H1 (cell line): ENCODE results near the gene SKIDA1. TPM values are rescaled to one million over a fixed set of nuclear protein-coding genes. Genes with fewer than 3 reads are reported as not detected.
A peak's percentile ranks its signal among the peaks of the same experiment; 100 is the strongest.

Experiments
- CTCF ChIA-PET: fragments of 300-600 bp; sonication (Branson Sonifier 250); formaldehyde crosslinking; loops from one replicate; lab custom pipeline; 2021; ENCODE audit not compliant: partially characterized antibody; lab: Charles Lee
- POLR2A ChIA-PET: fragments of 300-600 bp; sonication (Branson Sonifier 250); formaldehyde crosslinking; loops from one replicate; lab custom pipeline; 2021; ENCODE audit warnings: inconsistent platforms; ENCODE audit not compliant: partially characterized antibody; lab: Charles Lee
- DNase-seq, 2 experiments: peaks; one replicate each; pipeline versions ENCODE4 v3.0.0 to v3.0.0-alpha.2; 2010 to 2022; ENCODE audit warnings: low spot score in 2 of 2, low read depth in 1 of 2, mixed read lengths in 1 of 2
- FAIRE-seq: peaks from 2 replicates; lab custom pipeline; 2011; peaks lifted over from hg19 to GRCh38; lab: Jason Lieb, UNC
- H2AFZ ChIP-seq: 2 replicates; pipeline ENCODE4 v1.8.1; 2012; ENCODE audit warnings: low read length, inconsistent platforms
- H2AK5ac ChIP-seq: 2 replicates; pipeline ENCODE4 v1.6.1; 2013; ENCODE audit warnings: low read depth, low read length
- H2BK120ac ChIP-seq: replicated peaks from 2 replicates; pipeline ENCODE3; 2013; ENCODE audit warnings: low read depth, low read length, inconsistent platforms
- H2BK12ac ChIP-seq: 2 replicates; pipeline ENCODE4 v1.6.1; 2013; ENCODE audit warnings: low read depth, low read length
- H2BK15ac ChIP-seq: 2 replicates; pipeline ENCODE4 v1.6.1; 2013; ENCODE audit warnings: low read length
- H2BK20ac ChIP-seq: 2 replicates; pipeline ENCODE4 v1.6.1; 2013; ENCODE audit warnings: low read length
- H2BK5ac ChIP-seq: 2 replicates; pipeline ENCODE4 v1.6.1; 2013; ENCODE audit warnings: low read depth, low read length
- H3K14ac ChIP-seq: 2 replicates; pipeline ENCODE4 v1.6.1; 2013; ENCODE audit warnings: inconsistent platforms; ENCODE audit not compliant: insufficient read length
- H3K18ac ChIP-seq: 2 replicates; pipeline ENCODE4 v1.6.1; 2013; ENCODE audit warnings: low read length; ENCODE audit errors: extremely low read depth
- H3K23ac ChIP-seq: 2 replicates; pipeline ENCODE4 v1.6.1; 2013; ENCODE audit warnings: inconsistent platforms; ENCODE audit not compliant: insufficient read length
- H3K23me2 ChIP-seq: 2 replicates; pipeline ENCODE4 v1.6.1; 2013; ENCODE audit warnings: low read depth, low read length
- H3K27ac ChIP-seq: 2 replicates; pipeline ENCODE4 v1.6.1; 2011; ENCODE audit warnings: low read depth, low read length, inconsistent platforms
- H3K27me3 ChIP-seq, 4 experiments: replicated peaks in 1 of 4; 1 replicate in 1 of 4; 2 replicates in 3 of 4; pipeline versions ENCODE4 v1.6.1 to v1.8.1; 2011 to 2013; ENCODE audit warnings: low read length in 3 of 4, mild to moderate bottlenecking in 3 of 4, inconsistent platforms in 2 of 4, mixed read lengths in 2 of 4, moderate library complexity in 1 of 4; ENCODE audit not compliant: control insufficient read depth in 3 of 4, insufficient read depth in 3 of 4; ENCODE audit errors: extremely low read depth in 1 of 4
- H3K36me3 ChIP-seq, 4 experiments: 2 replicates each; pipeline versions ENCODE4 v1.6.1 to v1.8.1; 2011 to 2013; ENCODE audit warnings: mild to moderate bottlenecking in 4 of 4, low read length in 3 of 4, moderate library complexity in 2 of 4, control low read depth in 1 of 4, inconsistent platforms in 1 of 4; ENCODE audit not compliant: insufficient read depth in 4 of 4, control insufficient read depth in 2 of 4
- H3K4ac ChIP-seq: replicated peaks from 2 replicates; pipeline ENCODE3; 2013; ENCODE audit warnings: low read length, low read depth, mixed read lengths, inconsistent platforms; ENCODE audit not compliant: insufficient read length
- H3K4me1 ChIP-seq, 4 experiments: replicated peaks in 1 of 4; 1 replicate in 1 of 4; 2 replicates in 3 of 4; pipeline versions ENCODE4 v1.6.1 to v1.8.1; 2011 to 2013; ENCODE audit warnings: low read length in 3 of 4, inconsistent platforms in 2 of 4, mixed read lengths in 1 of 4; ENCODE audit not compliant: insufficient read depth in 4 of 4, control insufficient read depth in 3 of 4
- H3K4me2 ChIP-seq, 2 experiments: 2 replicates each; pipeline versions ENCODE4 v1.6.1 to v1.8.1; 2011 to 2013; ENCODE audit warnings: low read depth in 2 of 2, low read length in 2 of 2, control low read depth in 1 of 2, inconsistent platforms in 1 of 2, mild to moderate bottlenecking in 1 of 2; ENCODE audit not compliant: insufficient read depth in 1 of 2
- H3K4me3 ChIP-seq, 4 experiments: fragments of 200-600, 300-600 bp in 1 of 4; sonication (generic), shearing (Covaris generic), sonication (Bioruptor Twin) in 1 of 4; 2 replicates each; pipeline versions ENCODE4 v1.5.1 to v1.8.1; 2011 to 2016; ENCODE audit warnings: low read length in 4 of 4, low read depth in 3 of 4, control low read depth in 2 of 4, inconsistent platforms in 2 of 4, mild to moderate bottlenecking in 2 of 4, mixed read lengths in 1 of 4, moderate library complexity in 1 of 4; ENCODE audit not compliant: insufficient read depth in 2 of 4; ENCODE audit errors: extremely low read depth in 1 of 4
- H3K56ac ChIP-seq: replicated peaks from 2 replicates; pipeline ENCODE3; 2013; ENCODE audit warnings: low read depth, mild to moderate bottlenecking, mixed read lengths, low read length, inconsistent platforms; ENCODE audit not compliant: insufficient read length
- H3K79me1 ChIP-seq: 2 replicates; pipeline ENCODE4 v1.6.1; 2013; ENCODE audit warnings: low read depth, low read length, control low read depth
- H3K79me2 ChIP-seq, 2 experiments: 2 replicates each; pipeline versions ENCODE4 v1.6.1 to v1.8.1; 2012 to 2013; ENCODE audit warnings: low read length in 2 of 2, mild to moderate bottlenecking in 2 of 2, inconsistent platforms in 1 of 2; ENCODE audit not compliant: insufficient read depth in 2 of 2, control insufficient read depth in 1 of 2
- H3K9ac ChIP-seq, 4 experiments: replicated peaks in 1 of 4; 1 replicate in 1 of 4; 2 replicates in 3 of 4; pipeline versions ENCODE4 v1.6.1 to v1.8.1; 2011 to 2013; ENCODE audit warnings: low read depth in 3 of 4, low read length in 3 of 4, control low read depth in 2 of 4, mild to moderate bottlenecking in 2 of 4, moderate library complexity in 2 of 4, inconsistent platforms in 1 of 4; ENCODE audit errors: extremely low read depth in 1 of 4
- H3K9me3 ChIP-seq, 2 experiments: 2 replicates each; pipeline versions ENCODE4 v1.6.1 to v1.8.1; 2012 to 2013; ENCODE audit warnings: mild to moderate bottlenecking in 2 of 2, moderate library complexity in 2 of 2, control low read depth in 1 of 2, inconsistent platforms in 1 of 2, low read depth in 1 of 2, low read length in 1 of 2, mixed read lengths in 1 of 2; ENCODE audit not compliant: insufficient read depth in 2 of 2
- H4K20me1 ChIP-seq, 2 experiments: replicated peaks in 1 of 2; 2 replicates each; pipeline versions ENCODE3 to v1.8.1; 2011 to 2013; ENCODE audit warnings: inconsistent platforms in 2 of 2, low read length in 2 of 2, mild to moderate bottlenecking in 1 of 2; ENCODE audit not compliant: insufficient read depth in 2 of 2, control insufficient read depth in 1 of 2
- H4K5ac ChIP-seq: 2 replicates; pipeline ENCODE4 v1.6.1; 2013; ENCODE audit warnings: low read length, low read depth, mixed read lengths, inconsistent platforms; ENCODE audit not compliant: insufficient read length
- H4K8ac ChIP-seq: 2 replicates; pipeline ENCODE4 v1.8.0; 2013; ENCODE audit warnings: mild to moderate bottlenecking, moderate library complexity, low read length, inconsistent platforms; ENCODE audit not compliant: insufficient read depth; ENCODE audit errors: extremely low read depth
- H4K91ac ChIP-seq: replicated peaks from 2 replicates; pipeline ENCODE3; 2013; ENCODE audit warnings: low read length, mixed read lengths, inconsistent platforms; ENCODE audit not compliant: insufficient read length
- BRCA1 ChIP-seq: IDR thresholded peaks from 2 replicates; pipeline ENCODE4 v1.6.1; 2012; ENCODE audit warnings: low read depth, low read length, improper control_type of control experiment
- E2F6 ChIP-seq: IDR thresholded peaks from 2 replicates; pipeline ENCODE4 v1.6.1; 2012; ENCODE audit warnings: inconsistent platforms
- EGR1 ChIP-seq: IDR thresholded peaks from 2 replicates; pipeline ENCODE4 v1.6.1; 2011; ENCODE audit warnings: low read depth, low read length, borderline replicate concordance
- GABPA ChIP-seq: IDR thresholded peaks from 2 replicates; pipeline ENCODE4 v1.6.1; 2011; ENCODE audit warnings: mild to moderate bottlenecking, low read length, moderate library complexity, borderline replicate concordance; ENCODE audit not compliant: insufficient read depth
- PHF8 ChIP-seq: fragments of 200-600 bp; sonication (generic); conservative IDR thresholded peaks from 2 replicates; pipeline ENCODE4 v1.7.1; 2012; ENCODE audit warnings: low read depth, mild to moderate bottlenecking, inconsistent platforms, low read length, moderate library complexity
- RFX5 ChIP-seq: IDR thresholded peaks from 2 replicates; pipeline ENCODE4 v1.6.1; 2011; ENCODE audit warnings: low read depth, low read length, improper control_type of control experiment, borderline replicate concordance
- SUZ12 ChIP-seq: fragments of 200-600 bp; sonication (generic); IDR thresholded peaks from 2 replicates; pipeline ENCODE4 v1.6.1; 2012; ENCODE audit warnings: mild to moderate bottlenecking, inconsistent platforms, low read length, moderate library complexity, mixed read lengths
- TAF7 ChIP-seq: optimal IDR thresholded peaks from 2 replicates; pipeline ENCODE3; 2011; ENCODE audit warnings: low read depth, mild to moderate bottlenecking, inconsistent platforms, low read length, moderate library complexity, borderline replicate concordance
- TCF12 ChIP-seq: IDR thresholded peaks from 2 replicates; pipeline ENCODE4 v1.6.1; 2011; ENCODE audit warnings: low read depth, mild to moderate bottlenecking, low read length
- YY1 ChIP-seq: IDR thresholded peaks from 2 replicates; pipeline ENCODE4 v1.6.1; 2011; ENCODE audit warnings: low read depth, mild to moderate bottlenecking, low read length
- WGBS, 2 experiments: shearing (Covaris generic) in 1 of 2; methylation state at CpG; one replicate each; pipeline versions ENCODE4 v1.1.6 to v1.1.7; 2013 to 2015; ENCODE audit warnings: low lambda C conversion rate in 2 of 2, mixed read lengths in 2 of 2, inconsistent platforms in 1 of 2, low coverage in 1 of 2, missing lambda C conversion rate in 1 of 2; ENCODE audit not compliant: insufficient replicate concordance in 2 of 2, insufficient coverage in 1 of 2, insufficient read length in 1 of 2; ENCODE audit errors: extremely low coverage in 1 of 2, missing lambda C conversion rate in 1 of 2; 5-methylcytosine and 5-hydroxymethylcytosine counted together
- polyA plus RNA-seq, 7 experiments: library from polyadenylated mRNA; depleted of rRNA in 3 of 7; stranded (reverse) in 5 of 7; unstranded in 2 of 7; fragments of >200 nt in 5 of 7; fragments of 200-250 nt in 2 of 7; gene quantifications; 1 replicate in 5 of 7; 2 replicates in 1 of 7; 4 replicates in 1 of 7; pipeline versions ENCODE4 v1.2.1 to v1.2.3, GENCODE V29; 2011 to 2013; ENCODE audit warnings: missing spikeins in 2 of 7, mixed read lengths in 2 of 7
- total RNA-seq: library from RNA; stranded (reverse); fragmentation: NEBNext Ultra II Directional; extraction: Animal tissue kit (Norgen Biotek cat#: 25700); gene quantifications from 2 replicates; pipeline ENCODE4 v1.2.1, GENCODE V29; 2021

Gene SKIDA1
- total and polyA plus RNA-seq, 2 of the 8 experiments (the other 6 are each of a cell fraction or from before 2014, with no cell fraction given), result 1.5 to 8.0 TPM

GRCh38 chr10:21526860-21527597, 1.5 kb upstream of the SKIDA1 start:
- POLR2A ChIA-PET, result interaction anchor here (0.6 to 17.3 kb wide), 15 partner anchors 9 to 458 kb away, joined by 3 to 352 read pairs (median 4); no protein-coding TSS in a partner anchor
- peak in 1 of 2 experiments; percentile 83 for DNase-seq
- Histone ChIP-seq H3K4me1 (peaks cover 4 to 27% (median 13%) of the 10 kb centered on the region in 4 experiments), H3K9me3 (no peaks in the 10 kb centered on the region), H3K27me3 (no peaks in the 10 kb centered on the region), H3K14ac (no peak overlapping the region), H2BK15ac (no peak overlapping the region), H2BK120ac (peak overlapping the region; percentile 82), H4K5ac (peak overlapping the region; percentile 89), H4K20me1 (no peaks in the 10 kb centered on the region), H2BK12ac (no peak overlapping the region; the same call in 1 of the 2 replicates), H3K23me2 (peaks cover 8% of the 10 kb centered on the region; the same call in 1 of the 2 replicates), H3K9ac (peak overlapping the region; percentile 61 to 94 (median 78)), H3K79me1 (no peaks in the 10 kb centered on the region), H4K91ac (peak overlapping the region; percentile 84), H2BK20ac (no peak overlapping the region), H3K56ac (peak overlapping the region; percentile 97), H3K79me2 (peaks cover 0 to 31% of the 10 kb centered on the region in 2 experiments; a peak in 2 of 4 replicates), H3K4me2 (peak overlapping the region; percentile 92 to 97), H4K8ac (peak overlapping the region; percentile 90), H3K4me3 (peak overlapping the region; percentile 65 to 79 (median 72)), H3K27ac (peak overlapping the region; percentile 93), H3K4ac (no peak overlapping the region), H2BK5ac (peak overlapping the region; percentile 71; the same call in 1 of the 2 replicates), H2AFZ (no peak overlapping the region), H3K36me3 (no peaks in the 10 kb centered on the region), H2AK5ac (no peak overlapping the region), H3K23ac (no peak overlapping the region), H3K18ac (peak overlapping the region; percentile 93; the same call in 1 of the 2 replicates)
- no peak for FAIRE-seq
- CTCF ChIA-PET, result interaction anchor here (1.3 to 1.8 kb wide), 3 partner anchors 21 to 30 kb away, joined by 3 to 4 read pairs (median 3); no protein-coding TSS in a partner anchor
- 1% methylated on average over 45 of the region's 68 CpGs; no CpG with 5 or more reads in 1 of the 2 experiments for WGBS, 2 experiments
- TF ChIP-seq TAF7 (no peak), YY1 (no peak), BRCA1 (no peak), TCF12 (no peak), E2F6 (no peak), SUZ12 (no peak), GABPA (no peak), PHF8 (0 out of 2 replicates have a peak, but pooled peaks have one; percentile 63), RFX5 (no peak), EGR1 (no peak)
